Activated CD8-positive, alpha-beta T cell treated with anti-CD3 and anti-CD28 coated beads for 36 hours (primary cell): ENCODE results near the gene KCNQ5. TPM values are rescaled to one million over a fixed set of nuclear protein-coding genes. Genes with fewer than 3 reads are reported as not detected.

Experiments
- ATAC-seq: fragments of 200-7000 bp; cut with Tn5 transposase; one replicate; pipeline ENCODE4 v1.10.0; 2021; ENCODE audit warnings: mild to moderate bottlenecking, moderate library complexity
- CTCF ChIA-PET: fragments of 350-600 bp; sonication (Branson Sonifier 250); formaldehyde crosslinking; loops from one replicate; lab custom pipeline; 2021; ENCODE audit warnings: antibody characterized with exemption; lab: Charles Lee
- POLR2A ChIA-PET: fragments of 350-600 bp; sonication (Branson Sonifier 250); formaldehyde crosslinking; loops from one replicate; lab custom pipeline; 2021; ENCODE audit warnings: antibody characterized with exemption; lab: Charles Lee
- DNase-seq: peaks from one replicate; pipeline ENCODE4 v3.0.0-alpha.2; 2020
- H3K27ac Mint-ChIP-seq: one replicate; pipeline ENCODE4 v1.8.0; 2021; ENCODE audit warnings: mild to moderate bottlenecking, mixed read lengths
- H3K27me3 Mint-ChIP-seq: one replicate; pipeline ENCODE4 v1.8.0; 2021; ENCODE audit warnings: mixed read lengths
- H3K36me3 Mint-ChIP-seq: one replicate; pipeline ENCODE4 v1.8.0; 2021; ENCODE audit warnings: low read depth, mixed read lengths
- H3K4me1 Mint-ChIP-seq: one replicate; pipeline ENCODE4 v1.8.0; 2021; ENCODE audit warnings: low read depth, mixed read lengths
- H3K4me3 Mint-ChIP-seq: one replicate; pipeline ENCODE4 v1.8.0; 2021; ENCODE audit warnings: mild to moderate bottlenecking, moderate library complexity, mixed read lengths
- H3K9me3 Mint-ChIP-seq: one replicate; pipeline ENCODE4 v1.8.0; 2021; ENCODE audit warnings: mixed read lengths
- CTCF ChIP-seq: fragments of 200-600 bp; IDR thresholded peaks from one replicate; pipeline ENCODE4 v1.8.0; 2022; ENCODE audit warnings: antibody characterized with exemption, mild to moderate bottlenecking
- intact Hi-C: fragments of 100-400 bp; cut with micrococcal nuclease; formaldehyde crosslinking; loops from one replicate; pipeline ENCODE4 v1.10.0; 2022
- total RNA-seq, 2 experiments: library from RNA; stranded (reverse); gene quantifications; one replicate each; pipeline ENCODE4 v1.2.3, GENCODE V29; 2021

The KCNQ5 gene
- total RNA-seq, 2 experiments from 2014 or later: 14.6 to 14.9 TPM

- Mint-ChIP-seq H3K27me3 (no peaks in the 10 kb centered on the region), H3K9me3 (no peaks in the 10 kb centered on the region), H3K27ac (peak overlapping the region; percentile 37), H3K36me3 (peaks cover 11% of the 10 kb centered on the region), H3K4me3 (peak overlapping the region; percentile 32), H3K4me1 (peaks cover 46% of the 10 kb centered on the region)
- peak; percentile 64 for TF ChIP-seq CTCF
- intact Hi-C loops: loop anchor here (2.0 to 10.0 kb wide), 3 partner anchors 24 to 200 kb away; no protein-coding TSS in a partner anchor
- no peak for ATAC-seq
- CTCF ChIA-PET: interaction anchor here (0.6 to 1.1 kb wide), 8 partner anchors 8 to 505 kb away, joined by 3 to 6 read pairs (median 3); no protein-coding TSS in a partner anchor
- no peak for DNase-seq
- POLR2A ChIA-PET: interaction anchor here (1.6 kb wide), 1 partner anchor 9 kb away, joined by 4 read pairs; no protein-coding TSS in a partner anchor
Measured at GRCh38 chr6:72624557-72625160, 2.8 kb downstream of the KCNQ5 start.

GRCh38 chr6:72626126-72626525, 4.3 kb downstream of the KCNQ5 start:
- Mint-ChIP-seq H3K27me3 (no peaks in the 10 kb centered on the region), H3K9me3 (no peaks in the 10 kb centered on the region), H3K27ac (peak overlapping the region; percentile 24), H3K4me3 (peak overlapping the region; percentile 1), H3K36me3 (peaks cover 17% of the 10 kb centered on the region), H3K4me1 (peaks cover 34% of the 10 kb centered on the region)
- CTCF ChIA-PET: interaction anchor here (1.0 to 1.6 kb wide), 2 partner anchors 9 to 23 kb away, joined by 4 to 9 read pairs; no protein-coding TSS in a partner anchor
- TF ChIP-seq CTCF: no peak
- intact Hi-C loops: loop anchor here (10.0 kb wide), 1 partner anchor 199 kb away; no protein-coding TSS in a partner anchor
- DNase-seq (peak; percentile 43), ATAC-seq (peak; percentile 21)
- POLR2A ChIA-PET: interaction anchor here (1.3 to 1.6 kb wide), 2 partner anchors 10 to 76 kb away, joined by 3 to 4 read pairs; no protein-coding TSS in a partner anchor

GRCh38 chr6:72627539-72627938, 5.7 kb downstream of the KCNQ5 start:
- POLR2A ChIA-PET: interaction anchor here (0.8 kb wide), 1 partner anchor 9 kb away, joined by 3 read pairs; no protein-coding TSS in a partner anchor
- H3K9me3 Mint-ChIP-seq: peaks cover 2% of the 10 kb centered on the region

GRCh38 chr6:72631480-72631879, 9.6 kb downstream of the KCNQ5 start:
- no peak overlapping the region for H3K4me3 Mint-ChIP-seq
- ChIA-PET POLR2A (no interaction called here), CTCF (no interaction called here)
- no peak for ATAC-seq
- peaks cover 2% of the 10 kb centered on the region for H3K9me3 Mint-ChIP-seq
- DNase-seq: no peak
- intact Hi-C loops: no loop called here
- peaks cover 25% of the 10 kb centered on the region for H3K36me3 Mint-ChIP-seq
- H3K4me1 Mint-ChIP-seq: peaks cover 14% of the 10 kb centered on the region
- no peak for TF ChIP-seq CTCF
- no peaks in the 10 kb centered on the region for H3K27me3 Mint-ChIP-seq
- no peak overlapping the region for H3K27ac Mint-ChIP-seq

More at GRCh38 chr6:72627539-72627938, 5.7 kb downstream of the KCNQ5 start:
- H3K27ac Mint-ChIP-seq: no peak overlapping the region
- intact Hi-C loops: loop anchor here (10.0 kb wide), 1 partner anchor 197 kb away; no protein-coding TSS in a partner anchor
- H3K4me1 Mint-ChIP-seq: peaks cover 33% of the 10 kb centered on the region
- H3K4me3 Mint-ChIP-seq: no peak overlapping the region
- ATAC-seq: no peak
- no peak for TF ChIP-seq CTCF
- no peaks in the 10 kb centered on the region for H3K27me3 Mint-ChIP-seq
- no peak for DNase-seq
- CTCF ChIA-PET: interaction anchor here (0.8 to 1.3 kb wide), 2 partner anchors 11 to 502 kb away, joined by 3 to 6 read pairs; no protein-coding TSS in a partner anchor
- peaks cover 23% of the 10 kb centered on the region for H3K36me3 Mint-ChIP-seq

GRCh38 chr6:72635636-72636035, 13.8 kb downstream of the KCNQ5 start:
- no peak for DNase-seq
- no peak overlapping the region for H3K27ac Mint-ChIP-seq
- H3K4me1 Mint-ChIP-seq: peaks cover 9% of the 10 kb centered on the region
- peaks cover 21% of the 10 kb centered on the region for H3K36me3 Mint-ChIP-seq
- ChIA-PET POLR2A (no interaction called here), CTCF (no interaction called here)
- intact Hi-C loops: no loop called here
- H3K27me3 Mint-ChIP-seq: no peaks in the 10 kb centered on the region
- no peak overlapping the region for H3K4me3 Mint-ChIP-seq
- H3K9me3 Mint-ChIP-seq: peaks cover 2% of the 10 kb centered on the region
- TF ChIP-seq CTCF: no peak
- ATAC-seq: no peak
